RCC 7860 (cell line): Measurements from ENCODE around the gene PGAP6.
"Not testable (repeated sequence)": the region's sequence is repeated elsewhere in the genome, so short reads cannot be mapped to it uniquely, and the experiment has no call there.

Source experiments
- DNase-seq: peaks from one replicate; pipeline ENCODE4 v3.0.0-alpha.2; 2015; ENCODE audit warnings: low spot score
- FAIRE-seq: peaks from 2 replicates; lab custom pipeline; 2012; peaks lifted over from hg19 to GRCh38; lab: Jason Lieb, UNC

PGAP6 gene

DNA sequence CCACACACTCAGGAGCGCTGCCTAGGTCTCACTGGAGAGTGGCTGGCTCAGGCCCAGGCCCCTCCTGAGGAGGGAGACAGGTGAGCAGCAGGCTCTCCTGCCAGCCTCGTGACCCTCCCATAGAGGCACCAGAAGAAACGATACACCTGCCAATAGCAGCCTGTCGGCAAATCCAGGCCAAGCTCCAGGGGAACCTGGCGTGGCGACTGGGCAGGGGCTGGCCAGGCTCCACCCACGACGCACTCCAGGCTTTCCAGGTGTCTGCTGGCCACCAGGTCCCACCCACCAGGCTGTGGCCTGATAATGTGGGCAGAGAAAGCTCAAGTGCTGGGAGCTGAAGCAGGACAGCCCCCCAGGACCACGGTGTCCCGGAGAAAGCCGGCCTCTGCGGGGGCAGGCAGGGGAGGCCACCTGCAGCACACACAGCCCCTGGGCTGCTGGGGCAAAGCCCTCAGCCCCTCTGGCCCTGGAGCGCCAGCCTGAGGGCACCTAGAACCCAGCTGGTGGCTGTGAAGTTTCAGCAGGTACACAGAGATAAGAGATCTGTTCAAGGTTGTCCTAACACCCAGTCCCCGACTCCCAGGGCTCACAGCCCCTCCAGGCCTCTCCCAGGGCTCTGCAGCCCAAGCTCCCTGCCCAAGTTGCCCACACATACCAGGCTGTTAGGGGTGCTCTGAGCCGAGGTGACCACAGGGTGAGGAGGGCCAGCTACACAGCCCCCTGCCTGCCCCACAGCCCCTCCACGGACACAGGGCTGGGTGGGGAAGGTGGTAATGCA is 2.4 kb downstream of the PGAP6 start:
- FAIRE-seq (no peak), DNase-seq (no peak)

DNA sequence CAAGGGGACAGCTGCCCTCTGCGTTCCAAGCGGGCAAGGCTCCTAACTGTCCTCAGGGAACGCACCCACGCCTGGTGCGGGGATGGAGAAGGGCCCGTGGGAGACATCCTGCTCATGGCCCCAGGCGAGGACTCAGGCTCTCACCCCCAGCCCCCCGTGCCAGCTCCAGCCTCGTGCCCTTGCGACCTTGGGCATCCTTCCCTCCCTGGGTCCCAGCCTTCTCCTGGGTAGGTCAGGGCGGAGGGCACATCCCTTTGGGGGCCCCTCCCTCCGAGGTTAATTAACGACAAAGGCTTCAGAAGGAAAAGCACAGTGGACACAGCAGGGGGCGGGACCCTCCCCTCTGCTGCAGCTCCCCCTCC is 3.0 kb downstream of the PGAP6 start:
- FAIRE-seq (no peak), DNase-seq (no peak)

DNA sequence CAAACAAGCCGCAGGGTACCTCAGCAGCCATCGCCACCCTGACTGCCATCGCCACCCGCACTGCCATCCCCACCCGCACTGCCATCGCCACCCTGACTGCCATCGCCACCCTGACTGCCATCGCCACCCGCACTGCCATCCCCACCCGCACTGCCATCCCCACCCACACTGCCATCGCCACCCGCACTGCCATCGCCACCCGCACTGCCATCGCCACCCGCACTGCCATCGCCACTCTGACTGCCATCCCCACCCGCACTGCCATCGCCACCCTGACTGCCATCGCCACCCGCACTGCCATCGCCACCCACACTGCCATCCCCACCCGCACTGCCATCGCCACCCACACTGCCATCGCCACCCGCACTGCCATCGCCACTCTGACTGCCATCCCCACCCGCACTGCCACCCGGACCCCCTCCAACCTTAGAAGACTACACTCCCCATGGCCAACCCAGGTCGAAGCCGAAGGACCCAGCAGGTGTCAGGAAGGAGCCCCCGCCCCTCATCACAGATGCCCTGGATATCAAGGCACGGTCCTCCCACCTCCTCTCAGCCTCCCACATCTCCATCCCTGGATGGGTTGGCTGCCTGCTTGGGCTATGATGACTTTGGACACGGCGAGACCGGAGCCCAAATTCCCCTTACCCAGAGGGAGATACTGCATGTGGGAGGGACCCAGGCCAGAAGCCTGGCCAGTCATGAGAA is 3.5 kb downstream of the PGAP6 start:
- not testable (repeated sequence) for FAIRE-seq, DNase-seq

DNA sequence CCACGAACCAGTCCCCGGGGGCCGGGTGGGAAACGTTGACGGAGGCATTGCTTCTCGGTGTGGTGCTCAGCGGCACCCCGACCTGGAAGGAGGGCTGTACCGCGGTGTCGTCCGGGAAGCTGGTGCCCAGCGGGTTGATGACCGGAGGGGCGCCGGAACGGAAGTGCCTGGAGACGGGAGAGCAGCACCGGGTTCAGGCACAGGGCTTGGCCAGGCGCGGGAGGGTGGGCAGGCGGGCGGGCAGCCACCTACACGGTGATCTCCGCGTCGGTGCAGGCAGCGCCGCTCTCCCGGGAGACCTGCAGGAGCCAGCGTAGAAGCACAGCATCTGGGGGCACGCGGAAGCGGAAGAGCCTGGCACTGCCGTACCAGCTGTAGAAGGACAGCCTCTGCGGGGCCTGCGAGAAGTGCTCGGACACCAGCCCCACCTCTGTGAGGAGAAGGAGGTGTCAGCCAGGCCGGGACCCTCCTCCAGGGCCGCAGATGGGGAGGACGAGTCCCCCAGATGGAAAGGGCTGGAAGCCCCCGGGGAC is 4.3 kb downstream of the PGAP6 start:
- no peak for FAIRE-seq

DNA sequence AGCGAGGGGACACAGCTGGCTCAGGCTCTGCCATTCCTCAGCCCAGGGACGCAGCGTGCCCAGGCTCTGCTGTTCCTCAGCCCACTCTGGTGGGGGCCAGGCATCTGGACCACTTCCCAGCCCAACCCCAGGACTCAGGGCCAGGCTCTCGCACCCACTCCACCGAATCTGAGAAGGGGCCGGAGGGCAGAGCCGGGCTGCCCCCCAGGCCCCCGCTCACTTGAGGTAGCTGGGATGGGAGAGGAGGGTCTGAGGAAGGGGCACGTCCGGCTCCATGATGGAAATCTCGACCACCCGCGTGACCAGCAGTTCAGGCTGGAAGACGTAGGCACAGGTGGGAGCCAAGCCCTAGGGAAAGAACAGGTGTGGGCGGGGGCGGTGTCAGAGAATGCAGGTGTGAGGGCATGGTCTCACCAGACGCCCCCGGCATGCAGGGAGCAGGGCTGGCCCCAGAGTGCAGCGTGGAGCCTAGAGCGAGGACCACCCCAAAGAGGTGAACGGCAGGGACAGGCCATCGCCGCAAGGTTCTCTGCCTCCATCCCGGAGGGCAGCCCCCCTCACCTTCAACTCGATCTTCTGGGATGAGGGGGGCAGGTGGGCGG is 4.9 kb downstream of the PGAP6 start:
- FAIRE-seq = no peak
- DNase-seq = no peak

More for the DNA sequence above, 4.3 kb downstream of the PGAP6 start:
- DNase-seq = no peak

- DNase-seq (no peak), FAIRE-seq (no peak)
These were observed 5.6 kb downstream of the PGAP6 start for GRCh38 chr16:375927-376816.

- DNase-seq (no peak), FAIRE-seq (no peak)
These were observed 6.6 kb downstream of the PGAP6 start for GRCh38 chr16:375212-375611.

- FAIRE-seq (no peak), DNase-seq (no peak)
These were observed 7.2 kb downstream of the PGAP6 start for GRCh38 chr16:374616-374926.

- no peak for DNase-seq
- FAIRE-seq = no peak
These were observed 7.7 kb downstream of the PGAP6 start for GRCh38 chr16:373848-374615.

GRCh38 chr16:373020-373598 is 8.7 kb downstream of the PGAP6 start:
- no peak for DNase-seq
- no peak for FAIRE-seq

DNA sequence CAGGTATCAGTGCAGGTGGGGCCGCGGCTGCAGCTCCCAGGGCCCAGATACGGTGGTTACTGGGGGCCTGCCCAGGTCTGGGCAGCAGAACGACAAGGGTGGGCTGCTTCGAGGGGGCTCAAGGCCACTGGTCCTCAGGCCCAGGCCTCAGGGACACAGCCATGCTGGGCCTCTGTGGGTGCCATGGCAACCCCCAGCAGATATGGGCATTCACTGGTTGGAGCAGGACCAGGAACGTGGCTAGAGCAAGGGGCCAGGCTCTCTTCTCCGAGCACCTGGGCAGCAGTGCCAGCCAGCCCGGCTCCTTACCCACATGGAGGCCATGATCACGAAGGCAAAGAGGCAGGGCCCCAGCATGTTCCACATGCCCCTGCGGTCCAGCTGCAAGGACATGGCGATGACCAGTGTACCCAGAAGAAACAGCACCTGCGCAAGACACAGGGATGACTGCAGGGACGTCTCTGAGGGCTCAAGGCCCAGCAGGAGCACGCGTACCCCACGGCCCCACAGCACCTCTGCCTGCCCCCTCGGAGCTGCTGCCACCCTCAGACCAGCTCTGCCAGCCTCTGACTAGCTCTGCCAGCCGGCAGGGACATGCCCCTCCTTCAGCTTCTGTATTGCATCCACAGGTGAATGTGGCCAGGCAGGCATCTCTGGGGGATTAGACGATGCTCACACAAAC is 9.3 kb downstream of the PGAP6 start:
- FAIRE-seq (no peak), DNase-seq (no peak)

- FAIRE-seq (no peak), DNase-seq (no peak)
These were observed 10.1 kb downstream of the PGAP6 start for GRCh38 chr16:371515-372301.

- DNase-seq (no peak), FAIRE-seq (no peak)
These were observed 10.7 kb downstream of the PGAP6 start for GRCh38 chr16:370979-371514.

- peak; percentile 86 for DNase-seq
- peak; percentile 82 for FAIRE-seq
These were observed 11.3 kb downstream of the PGAP6 start, which contains the start of gene MRPL28 for GRCh38 chr16:370443-370842. Gene MRPL28, minus strand, starts transcription at chr16:370538. Its CDS starts 320 bp downstream, at chr16:370218.

DNA sequence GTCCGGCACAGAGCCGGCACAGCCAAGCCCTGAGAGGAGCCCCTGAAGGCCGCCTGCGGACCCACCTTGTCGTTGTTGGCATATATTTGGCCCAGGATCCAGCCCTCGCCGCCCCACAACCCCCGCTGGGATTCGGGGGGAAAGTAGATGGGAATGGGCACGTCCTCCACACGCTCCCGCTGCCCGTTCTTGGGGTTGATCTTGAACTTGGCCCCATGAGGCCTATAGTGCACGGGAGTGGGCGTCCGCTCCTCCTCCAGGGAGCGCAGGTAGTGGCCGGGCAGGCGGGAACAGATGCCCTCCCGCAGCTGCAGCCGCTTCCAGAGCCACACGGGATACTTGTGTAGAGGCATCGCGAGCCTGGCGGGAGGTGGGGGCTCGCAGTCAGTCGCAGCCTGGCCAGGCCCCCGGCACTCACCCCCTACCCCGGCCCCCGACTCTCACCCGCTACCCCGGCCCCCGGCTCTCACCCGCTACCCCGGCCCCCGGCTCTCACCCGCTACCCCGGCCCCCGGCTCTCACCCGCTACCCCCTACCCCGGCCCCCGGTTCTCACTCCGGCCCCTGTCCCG is 11.8 kb downstream of the PGAP6 start:
- DNase-seq (no peak), FAIRE-seq (no peak)

GRCh38 chr16:369275-369865 is 12.4 kb downstream of the PGAP6 start:
- no peak for FAIRE-seq
- DNase-seq = no peak

DNA sequence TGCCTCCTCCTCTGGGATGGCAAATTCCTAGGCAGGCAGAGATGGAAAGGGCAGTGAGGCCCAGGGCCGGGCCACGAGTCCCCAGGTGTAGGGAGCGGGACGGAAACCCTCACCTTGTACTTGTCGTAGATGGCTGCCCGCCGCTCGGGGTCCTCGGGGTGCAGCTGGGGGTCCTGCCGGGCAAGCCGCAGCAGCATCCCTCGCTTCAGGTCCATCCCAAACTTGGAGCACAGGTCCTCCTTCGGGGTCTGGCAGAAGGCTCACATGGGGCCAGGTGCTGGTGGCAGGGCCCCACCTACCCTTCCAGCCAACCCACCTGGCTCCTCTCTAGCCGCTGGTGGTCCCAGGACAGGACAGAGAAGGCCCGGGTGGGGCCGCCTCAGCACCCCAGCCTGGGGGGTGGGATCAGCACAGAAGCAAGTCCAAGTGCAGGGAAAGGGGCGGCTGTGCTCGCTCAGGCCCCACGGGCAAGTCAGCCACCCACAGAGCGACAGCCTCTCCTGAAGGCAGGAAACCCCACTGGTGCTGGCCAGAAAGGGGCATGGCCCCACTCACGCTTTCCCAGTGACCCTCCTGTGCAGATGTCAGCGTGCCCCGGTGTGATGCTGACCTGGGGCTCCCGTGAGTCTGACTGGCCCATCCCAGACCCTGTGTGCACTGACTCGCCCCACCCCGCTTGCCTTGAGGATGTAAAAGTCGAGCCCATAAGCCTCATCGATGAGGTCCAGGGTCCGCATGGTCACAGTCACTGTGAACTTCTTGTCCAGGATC is 13.2 kb downstream of the PGAP6 start:
- DNase-seq (no peak), FAIRE-seq (no peak)
